H1 (cell line): Measurements from ENCODE around the gene TRIM45. TPM values are rescaled to one million over a fixed set of nuclear protein-coding genes. Genes with fewer than 3 reads are reported as not detected.
A peak's percentile ranks its signal among the peaks of the same experiment; 100 is the strongest.

ENCODE experiments used
- CTCF ChIA-PET: fragments of 300-600 bp; sonication (Branson Sonifier 250); formaldehyde crosslinking; loops from one replicate; lab custom pipeline; 2021; ENCODE audit not compliant: partially characterized antibody; lab: Charles Lee
- POLR2A ChIA-PET: fragments of 300-600 bp; sonication (Branson Sonifier 250); formaldehyde crosslinking; loops from one replicate; lab custom pipeline; 2021; ENCODE audit warnings: inconsistent platforms; ENCODE audit not compliant: partially characterized antibody; lab: Charles Lee
- DNase-seq, 2 experiments: peaks; one replicate each; pipeline versions ENCODE4 v3.0.0 to v3.0.0-alpha.2; 2010 to 2022; ENCODE audit warnings: low spot score in 2 of 2, low read depth in 1 of 2, mixed read lengths in 1 of 2
- FAIRE-seq: peaks from 2 replicates; lab custom pipeline; 2011; peaks lifted over from hg19 to GRCh38; lab: Jason Lieb, UNC
- H2AFZ ChIP-seq: 2 replicates; pipeline ENCODE4 v1.8.1; 2012; ENCODE audit warnings: low read length, inconsistent platforms
- H2AK5ac ChIP-seq: 2 replicates; pipeline ENCODE4 v1.6.1; 2013; ENCODE audit warnings: low read depth, low read length
- H2BK120ac ChIP-seq: replicated peaks from 2 replicates; pipeline ENCODE3; 2013; ENCODE audit warnings: low read depth, low read length, inconsistent platforms
- H2BK12ac ChIP-seq: 2 replicates; pipeline ENCODE4 v1.6.1; 2013; ENCODE audit warnings: low read depth, low read length
- H2BK15ac ChIP-seq: 2 replicates; pipeline ENCODE4 v1.6.1; 2013; ENCODE audit warnings: low read length
- H2BK20ac ChIP-seq: 2 replicates; pipeline ENCODE4 v1.6.1; 2013; ENCODE audit warnings: low read length
- H2BK5ac ChIP-seq: 2 replicates; pipeline ENCODE4 v1.6.1; 2013; ENCODE audit warnings: low read depth, low read length
- H3K14ac ChIP-seq: 2 replicates; pipeline ENCODE4 v1.6.1; 2013; ENCODE audit warnings: inconsistent platforms; ENCODE audit not compliant: insufficient read length
- H3K18ac ChIP-seq: 2 replicates; pipeline ENCODE4 v1.6.1; 2013; ENCODE audit warnings: low read length; ENCODE audit errors: extremely low read depth
- H3K23ac ChIP-seq: 2 replicates; pipeline ENCODE4 v1.6.1; 2013; ENCODE audit warnings: inconsistent platforms; ENCODE audit not compliant: insufficient read length
- H3K23me2 ChIP-seq: 2 replicates; pipeline ENCODE4 v1.6.1; 2013; ENCODE audit warnings: low read depth, low read length
- H3K27ac ChIP-seq: 2 replicates; pipeline ENCODE4 v1.6.1; 2011; ENCODE audit warnings: low read depth, low read length, inconsistent platforms
- H3K27me3 ChIP-seq, 4 experiments: replicated peaks in 1 of 4; 1 replicate in 1 of 4; 2 replicates in 3 of 4; pipeline versions ENCODE4 v1.6.1 to v1.8.1; 2011 to 2013; ENCODE audit warnings: low read length in 3 of 4, mild to moderate bottlenecking in 3 of 4, inconsistent platforms in 2 of 4, mixed read lengths in 2 of 4, moderate library complexity in 1 of 4; ENCODE audit not compliant: control insufficient read depth in 3 of 4, insufficient read depth in 3 of 4; ENCODE audit errors: extremely low read depth in 1 of 4
- H3K36me3 ChIP-seq, 4 experiments: 2 replicates each; pipeline versions ENCODE4 v1.6.1 to v1.8.1; 2011 to 2013; ENCODE audit warnings: mild to moderate bottlenecking in 4 of 4, low read length in 3 of 4, moderate library complexity in 2 of 4, control low read depth in 1 of 4, inconsistent platforms in 1 of 4; ENCODE audit not compliant: insufficient read depth in 4 of 4, control insufficient read depth in 2 of 4
- H3K4ac ChIP-seq: replicated peaks from 2 replicates; pipeline ENCODE3; 2013; ENCODE audit warnings: low read length, low read depth, mixed read lengths, inconsistent platforms; ENCODE audit not compliant: insufficient read length
- H3K4me1 ChIP-seq, 4 experiments: replicated peaks in 1 of 4; 1 replicate in 1 of 4; 2 replicates in 3 of 4; pipeline versions ENCODE4 v1.6.1 to v1.8.1; 2011 to 2013; ENCODE audit warnings: low read length in 3 of 4, inconsistent platforms in 2 of 4, mixed read lengths in 1 of 4; ENCODE audit not compliant: insufficient read depth in 4 of 4, control insufficient read depth in 3 of 4
- H3K4me2 ChIP-seq, 2 experiments: 2 replicates each; pipeline versions ENCODE4 v1.6.1 to v1.8.1; 2011 to 2013; ENCODE audit warnings: low read depth in 2 of 2, low read length in 2 of 2, control low read depth in 1 of 2, inconsistent platforms in 1 of 2, mild to moderate bottlenecking in 1 of 2; ENCODE audit not compliant: insufficient read depth in 1 of 2
- H3K4me3 ChIP-seq, 4 experiments: fragments of 200-600, 300-600 bp in 1 of 4; sonication (generic), shearing (Covaris generic), sonication (Bioruptor Twin) in 1 of 4; 2 replicates each; pipeline versions ENCODE4 v1.5.1 to v1.8.1; 2011 to 2016; ENCODE audit warnings: low read length in 4 of 4, low read depth in 3 of 4, control low read depth in 2 of 4, inconsistent platforms in 2 of 4, mild to moderate bottlenecking in 2 of 4, mixed read lengths in 1 of 4, moderate library complexity in 1 of 4; ENCODE audit not compliant: insufficient read depth in 2 of 4; ENCODE audit errors: extremely low read depth in 1 of 4
- H3K56ac ChIP-seq: replicated peaks from 2 replicates; pipeline ENCODE3; 2013; ENCODE audit warnings: low read depth, mild to moderate bottlenecking, mixed read lengths, low read length, inconsistent platforms; ENCODE audit not compliant: insufficient read length
- H3K79me1 ChIP-seq: 2 replicates; pipeline ENCODE4 v1.6.1; 2013; ENCODE audit warnings: low read depth, low read length, control low read depth
- H3K79me2 ChIP-seq, 2 experiments: 2 replicates each; pipeline versions ENCODE4 v1.6.1 to v1.8.1; 2012 to 2013; ENCODE audit warnings: low read length in 2 of 2, mild to moderate bottlenecking in 2 of 2, inconsistent platforms in 1 of 2; ENCODE audit not compliant: insufficient read depth in 2 of 2, control insufficient read depth in 1 of 2
- H3K9ac ChIP-seq, 4 experiments: replicated peaks in 1 of 4; 1 replicate in 1 of 4; 2 replicates in 3 of 4; pipeline versions ENCODE4 v1.6.1 to v1.8.1; 2011 to 2013; ENCODE audit warnings: low read depth in 3 of 4, low read length in 3 of 4, control low read depth in 2 of 4, mild to moderate bottlenecking in 2 of 4, moderate library complexity in 2 of 4, inconsistent platforms in 1 of 4; ENCODE audit errors: extremely low read depth in 1 of 4
- H3K9me3 ChIP-seq, 2 experiments: 2 replicates each; pipeline versions ENCODE4 v1.6.1 to v1.8.1; 2012 to 2013; ENCODE audit warnings: mild to moderate bottlenecking in 2 of 2, moderate library complexity in 2 of 2, control low read depth in 1 of 2, inconsistent platforms in 1 of 2, low read depth in 1 of 2, low read length in 1 of 2, mixed read lengths in 1 of 2; ENCODE audit not compliant: insufficient read depth in 2 of 2
- H4K20me1 ChIP-seq, 2 experiments: replicated peaks in 1 of 2; 2 replicates each; pipeline versions ENCODE3 to v1.8.1; 2011 to 2013; ENCODE audit warnings: inconsistent platforms in 2 of 2, low read length in 2 of 2, mild to moderate bottlenecking in 1 of 2; ENCODE audit not compliant: insufficient read depth in 2 of 2, control insufficient read depth in 1 of 2
- H4K5ac ChIP-seq: 2 replicates; pipeline ENCODE4 v1.6.1; 2013; ENCODE audit warnings: low read length, low read depth, mixed read lengths, inconsistent platforms; ENCODE audit not compliant: insufficient read length
- H4K8ac ChIP-seq: 2 replicates; pipeline ENCODE4 v1.8.0; 2013; ENCODE audit warnings: mild to moderate bottlenecking, moderate library complexity, low read length, inconsistent platforms; ENCODE audit not compliant: insufficient read depth; ENCODE audit errors: extremely low read depth
- H4K91ac ChIP-seq: replicated peaks from 2 replicates; pipeline ENCODE3; 2013; ENCODE audit warnings: low read length, mixed read lengths, inconsistent platforms; ENCODE audit not compliant: insufficient read length
- JUND ChIP-seq: IDR thresholded peaks from 2 replicates; pipeline ENCODE4 v1.6.1; 2011; ENCODE audit warnings: mild to moderate bottlenecking, improper control_type of control experiment, low read length
- KDM4A ChIP-seq: IDR thresholded peaks from one replicate; pipeline ENCODE4 v1.7.1; 2012; ENCODE audit warnings: low read depth, mild to moderate bottlenecking, moderate library complexity, low read length, inconsistent platforms; ENCODE audit not compliant: severe bottlenecking
- WGBS, 2 experiments: shearing (Covaris generic) in 1 of 2; methylation state at CpG; one replicate each; pipeline versions ENCODE4 v1.1.6 to v1.1.7; 2013 to 2015; ENCODE audit warnings: low lambda C conversion rate in 2 of 2, mixed read lengths in 2 of 2, inconsistent platforms in 1 of 2, low coverage in 1 of 2, missing lambda C conversion rate in 1 of 2; ENCODE audit not compliant: insufficient replicate concordance in 2 of 2, insufficient coverage in 1 of 2, insufficient read length in 1 of 2; ENCODE audit errors: extremely low coverage in 1 of 2, missing lambda C conversion rate in 1 of 2; 5-methylcytosine and 5-hydroxymethylcytosine counted together
- polyA plus RNA-seq, 7 experiments: library from polyadenylated mRNA; depleted of rRNA in 3 of 7; stranded (reverse) in 5 of 7; unstranded in 2 of 7; fragments of >200 nt in 5 of 7; fragments of 200-250 nt in 2 of 7; gene quantifications; 1 replicate in 5 of 7; 2 replicates in 1 of 7; 4 replicates in 1 of 7; pipeline versions ENCODE4 v1.2.1 to v1.2.3, GENCODE V29; 2011 to 2013; ENCODE audit warnings: missing spikeins in 2 of 7, mixed read lengths in 2 of 7
- total RNA-seq: library from RNA; stranded (reverse); fragmentation: NEBNext Ultra II Directional; extraction: Animal tissue kit (Norgen Biotek cat#: 25700); gene quantifications from 2 replicates; pipeline ENCODE4 v1.2.1, GENCODE V29; 2021

Gene TRIM45
- total and polyA plus RNA-seq, 2 of the 8 experiments (the other 6 are each of a cell fraction or from before 2014, with no cell fraction given): 13.7 to 16.7 TPM

GRCh38 chr1:117146575-117147340, 25.2 kb upstream of the TRIM45 start:
- no peak overlapping the region for H3K23ac ChIP-seq
- no peak for DNase-seq
- WGBS, 2 experiments: 80% methylated on average over 8 of the region's 8 CpGs; no CpG with 5 or more reads in 1 of the 2 experiments
- no peaks in the 10 kb centered on the region for H3K9me3 ChIP-seq
- peaks cover 0 to 6% (median 0%) of the 10 kb centered on the region in 4 experiments; a peak in 1 of 7 replicates for H3K4me1 ChIP-seq
- no peaks in the 10 kb centered on the region for H4K20me1 ChIP-seq
- peak overlapping the region; percentile 85; the same call in 1 of the 2 replicates for H2BK15ac ChIP-seq
- no peak overlapping the region for H4K8ac ChIP-seq
- 0 out of 2 replicates have a peak overlapping the region, but pooled peaks have one; percentile 19 for H2BK20ac ChIP-seq
- TF ChIP-seq KDM4A (no peak), JUND (peak; percentile 88)
- H3K14ac ChIP-seq: no peak overlapping the region
- H2AK5ac ChIP-seq: no peak overlapping the region
- H2AFZ ChIP-seq: peak overlapping the region; percentile 78; the same call in 1 of the 2 replicates
- H3K36me3 ChIP-seq: no peaks in the 10 kb centered on the region
- no peaks in the 10 kb centered on the region for H3K79me2 ChIP-seq
- no peak overlapping the region for H4K91ac ChIP-seq
- POLR2A ChIA-PET: interaction anchor here (0.7 kb wide), 1 partner anchor 142 kb away, joined by 3 read pairs; no protein-coding TSS in a partner anchor
- H3K23me2 ChIP-seq: no peaks in the 10 kb centered on the region
- no peak overlapping the region for H3K4me2 ChIP-seq
- no peak overlapping the region for H4K5ac ChIP-seq
- FAIRE-seq: no peak
- no peak overlapping the region for H3K18ac ChIP-seq
- no peaks in the 10 kb centered on the region for H3K27me3 ChIP-seq
- no peaks in the 10 kb centered on the region for H3K79me1 ChIP-seq
- CTCF ChIA-PET: interaction anchor here (1.4 to 2.6 kb wide), 2 partner anchors 18 to 36 kb away, joined by 3 to 6 read pairs; no protein-coding TSS in a partner anchor
- no peak overlapping the region for H3K9ac ChIP-seq
- H2BK5ac ChIP-seq: no peak overlapping the region
- H3K4me3 ChIP-seq: no peak overlapping the region
- no peak overlapping the region for H2BK120ac ChIP-seq
- H2BK12ac ChIP-seq: 0 out of 2 replicates have a peak overlapping the region, but pooled peaks have one; percentile 50
- H3K27ac ChIP-seq: no peak overlapping the region
- no peak overlapping the region for H3K56ac ChIP-seq
- H3K4ac ChIP-seq: no peak overlapping the region
